Suprapubic skin (tissue), 3 donors: ENCODE data around the gene POLR2C.

Experiments used
- CTCF ChIP-seq, 2 donors: fragments of 200-600 bp in 1 of 2; fragments of 450-650 bp in 1 of 2; sonication (generic) in 1 of 2; IDR thresholded peaks; one replicate each; pipeline ENCODE4 v1.5.1; 2016 to 2019; ENCODE audit warnings: antibody characterized with exemption in 2 of 2, mild to moderate bottlenecking in 1 of 2, moderate library complexity in 1 of 2
- EP300 ChIP-seq: sonication (generic); formaldehyde crosslinking; IDR thresholded peaks from one replicate; pipeline ENCODE4 v1.6.1; 2017; ENCODE audit warnings: antibody characterized with exemption
- POLR2A ChIP-seq, 2 donors: fragments of 450-650 bp; IDR thresholded peaks; one replicate each; pipeline ENCODE4 v1.6.1; 2017; ENCODE audit warnings: antibody characterized with exemption in 2 of 2, mild to moderate bottlenecking in 2 of 2, moderate library complexity in 2 of 2

GRCh38 chr16:57473176-57473840, 10.8 kb downstream of the POLR2C start:
- TF ChIP-seq CTCF (IDR thresholded peaks at IDR 0.05) (no peak), POLR2A (IDR thresholded peaks at IDR 0.05) (no peak), EP300 (no peak)
